HepG2 (cell line): Measurements from ENCODE around the gene NIP7. TPM values are rescaled to one million over a fixed set of nuclear protein-coding genes. Genes with fewer than 3 reads are reported as not detected.
A peak's percentile ranks its signal among the peaks of the same experiment; 100 is the strongest.

Experiments
- FUBP1 ChIP-seq: sonication (generic); formaldehyde crosslinking; IDR thresholded peaks from 2 replicates; pipeline ENCODE4 v1.5.1; 2020; ENCODE audit warnings: missing genetic modification reagents, mild to moderate bottlenecking, borderline replicate concordance
- GFI1 ChIP-seq: sonication (generic); formaldehyde crosslinking; IDR thresholded peaks from 2 replicates; pipeline ENCODE4 v1.5.0; 2020; ENCODE audit warnings: missing genetic modification reagents, mild to moderate bottlenecking, borderline replicate concordance
- HINFP ChIP-seq: sonication (generic); formaldehyde crosslinking; IDR thresholded peaks from 2 replicates; pipeline ENCODE4 v1.4.0; 2020; ENCODE audit warnings: low read depth, mild to moderate bottlenecking, missing genetic modification reagents
- KLF11 ChIP-seq: IDR thresholded peaks from 2 replicates; pipeline ENCODE4 v1.6.1; 2016; ENCODE audit warnings: missing compliant biosample characterization
- MXD1 ChIP-seq: sonication (generic); formaldehyde crosslinking; IDR thresholded peaks from 2 replicates; pipeline ENCODE4 v1.4.0; 2020; ENCODE audit warnings: mild to moderate bottlenecking, missing genetic modification reagents
- NR2F2 ChIP-seq: IDR thresholded peaks from 2 replicates; pipeline ENCODE4 v1.6.1; 2012; ENCODE audit warnings: low read depth, inconsistent platforms, borderline replicate concordance
- PAF1 ChIP-seq: IDR thresholded peaks from 2 replicates; pipeline ENCODE4 v1.6.1; 2016; ENCODE audit warnings: missing genetic modification reagents, missing compliant biosample characterization
- PHF8 ChIP-seq: sonication (generic); formaldehyde crosslinking; IDR thresholded peaks from 2 replicates; pipeline ENCODE4 v1.5.0; 2020; ENCODE audit warnings: missing genetic modification reagents
- RNF219 ChIP-seq: sonication (generic); formaldehyde crosslinking; IDR thresholded peaks from 2 replicates; pipeline ENCODE4 v1.5.0; 2020; ENCODE audit warnings: mild to moderate bottlenecking, missing genetic modification reagents
- SALL1 ChIP-seq: sonication (generic); formaldehyde crosslinking; IDR thresholded peaks from 2 replicates; pipeline ENCODE4 v1.8.0; 2022; ENCODE audit warnings: mild to moderate bottlenecking, missing genetic modification reagents
- THYN1 ChIP-seq: sonication (generic); formaldehyde crosslinking; IDR thresholded peaks from 2 replicates; pipeline ENCODE4 v1.8.1; 2023; ENCODE audit warnings: low read depth, mild to moderate bottlenecking, moderate library complexity, missing genetic modification reagents, borderline replicate concordance
- ZBED4 ChIP-seq: sonication (generic); formaldehyde crosslinking; IDR thresholded peaks from 2 replicates; pipeline ENCODE4 v1.4.0; 2020; ENCODE audit warnings: missing genetic modification reagents, borderline replicate concordance
- ZEB1 ChIP-seq: IDR thresholded peaks from 2 replicates; pipeline ENCODE4 v1.6.1; 2012; ENCODE audit warnings: mild to moderate bottlenecking, low read depth, inconsistent platforms; ENCODE audit not compliant: insufficient replicate concordance
- ZMAT5 ChIP-seq: sonication (generic); formaldehyde crosslinking; IDR thresholded peaks from 2 replicates; pipeline ENCODE4 v1.5.0; 2020; ENCODE audit warnings: mild to moderate bottlenecking, low read depth, missing genetic modification reagents, borderline replicate concordance
- ZNF138 ChIP-seq: sonication (generic); formaldehyde crosslinking; IDR thresholded peaks from 2 replicates; pipeline ENCODE4 v1.5.0; 2020; ENCODE audit warnings: mild to moderate bottlenecking, low read depth, missing genetic modification reagents
- ZNF430 ChIP-seq: sonication (generic); formaldehyde crosslinking; IDR thresholded peaks from 2 replicates; pipeline ENCODE4 v1.9.0; 2021; ENCODE audit warnings: mild to moderate bottlenecking, missing genetic modification reagents
- ZNF549 ChIP-seq: sonication (generic); formaldehyde crosslinking; IDR thresholded peaks from 2 replicates; pipeline ENCODE4 v1.5.0; 2020; ENCODE audit warnings: missing genetic modification reagents
- ZNF629 ChIP-seq: sonication (generic); formaldehyde crosslinking; conservative IDR thresholded peaks from 2 replicates; pipeline ENCODE4 v1.5.0; 2020; ENCODE audit warnings: missing genetic modification reagents
- polyA plus RNA-seq, 8 experiments: library from polyadenylated mRNA; depleted of rRNA in 3 of 8; stranded (reverse) in 7 of 8; unstranded in 1 of 8; fragments of >200 nt; fragmentation: Illumina TruSeq in 4 of 8; extraction: Trizol in 4 of 8; gene quantifications; 2 replicates each; pipeline versions ENCODE4 v1.2.1 to v1.2.3, GENCODE V29; 2011 to 2016; ENCODE audit warnings: low read depth in 4 of 8, missing spikeins in 1 of 8, mixed read lengths in 1 of 8; ENCODE audit not compliant: insufficient read depth in 1 of 8
- total RNA-seq, 5 experiments: library from RNA; depleted of rRNA; stranded (reverse); fragments of >200 nt; fragmentation: Illumina TruSeq; extraction: Trizol; gene quantifications; 2 replicates each; pipeline ENCODE4 v1.2.3, GENCODE V29; 2016; ENCODE audit warnings: low read depth in 1 of 5

Gene NIP7
- total and polyA plus RNA-seq, 2 of the 13 experiments (the other 11 are each of a cell fraction or from before 2014, with no cell fraction given): 15.3 to 114 TPM

- TF ChIP-seq RNF219 (CRISPR knock-in tag) (no peak), HINFP (no peak), GFI1 (no peak; the same call in 1 of the 2 replicates), MXD1 (CRISPR knock-in tag) (no peak), THYN1 (CRISPR knock-in tag) (no peak), ZMAT5 (CRISPR knock-in tag) (no peak), FUBP1 (peak; percentile 78; the same call in 1 of the 2 replicates), KLF11 (no peak), PHF8 (CRISPR knock-in tag) (peak; percentile 88), PAF1 (CRISPR knock-in tag) (no peak), SALL1 (CRISPR knock-in tag) (peak; percentile 72), NR2F2 (no peak), ZNF138 (CRISPR knock-in tag) (peak; percentile 39; the same call in 1 of the 2 replicates), ZNF549 (no peak), ZNF629 (CRISPR knock-in tag) (no peak; the same call in 1 of the 2 replicates), ZNF430 (CRISPR knock-in tag) (no peak), ZBED4 (CRISPR knock-in tag) (no peak; the same call in 1 of the 2 replicates), ZEB1 (no peak)
Observed at GRCh38 chr16:69310653-69311532, 28.7 kb upstream of the NIP7 start, which contains the start of gene VPS4A (continued).
